Osteocyte (in vitro differentiated cells): ENCODE measurements around the gene ZHX3. TPM values are rescaled to one million over a fixed set of nuclear protein-coding genes. Genes with fewer than 3 reads are reported as not detected.

ENCODE experiments used
- DNase-seq: peaks from one replicate; pipeline ENCODE4 v3.0.0; 2021; ENCODE audit warnings: mixed read lengths; ENCODE audit not compliant: unreplicated experiment; ENCODE audit errors: extremely low spot score
- H3K27ac Mint-ChIP-seq: one replicate; pipeline ENCODE4 v1.8.0; 2021; ENCODE audit warnings: mild to moderate bottlenecking, mixed read lengths; ENCODE audit not compliant: unreplicated experiment
- H3K27me3 Mint-ChIP-seq: one replicate; pipeline ENCODE4 v1.8.0; 2021; ENCODE audit warnings: mixed read lengths; ENCODE audit not compliant: unreplicated experiment
- H3K36me3 Mint-ChIP-seq: one replicate; pipeline ENCODE4 v1.8.0; 2021; ENCODE audit warnings: mixed read lengths; ENCODE audit not compliant: unreplicated experiment
- H3K4me1 Mint-ChIP-seq: one replicate; pipeline ENCODE4 v1.8.0; 2021; ENCODE audit warnings: mixed read lengths; ENCODE audit not compliant: unreplicated experiment
- H3K4me3 Mint-ChIP-seq: one replicate; pipeline ENCODE4 v1.8.0; 2021; ENCODE audit warnings: mild to moderate bottlenecking, moderate library complexity, mixed read lengths; ENCODE audit not compliant: unreplicated experiment
- H3K9me3 Mint-ChIP-seq: one replicate; pipeline ENCODE4 v1.8.0; 2021; ENCODE audit warnings: mixed read lengths; ENCODE audit not compliant: unreplicated experiment
- total RNA-seq: library from RNA; stranded (reverse); gene quantifications from 2 replicates; pipeline ENCODE4 v1.2.1, GENCODE V29; 2021
- TF ChIP-seq, protein P1 (sequence below): fragments of 200-600 bp; sonication (generic); IDR thresholded peaks from 2 replicates; pipeline ENCODE4 v1.5.0; 2021; ENCODE audit warnings: antibody characterized with exemption, mild to moderate bottlenecking, moderate library complexity

ZHX3 gene
- total RNA-seq, 1 donor from 2014 or later, result 44.5 TPM

DNA sequence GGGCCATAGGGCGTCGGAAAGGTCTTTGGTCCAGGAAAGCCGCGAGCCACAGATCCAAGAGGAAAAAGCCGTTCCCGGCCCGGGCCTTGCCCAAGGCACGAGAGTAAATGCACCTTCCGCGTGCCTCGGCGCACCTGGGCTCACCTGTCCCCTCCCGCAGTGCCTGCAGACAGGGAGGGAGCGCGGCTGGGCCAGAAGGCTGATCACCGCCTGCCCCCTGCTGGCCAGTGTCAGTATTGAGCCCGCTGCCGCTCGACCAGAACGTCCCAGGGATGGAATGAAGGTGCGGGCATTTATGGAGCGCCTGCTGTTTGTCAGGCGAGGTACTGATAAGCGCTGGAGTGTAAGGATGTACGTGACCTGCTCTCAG, 22.4 kb upstream of the ZHX3 start:
- DNase-seq, result peak; percentile 92
- H3K27ac Mint-ChIP-seq, result peak overlapping the region; percentile 80
- no peaks in the 10 kb centered on the region for H3K27me3 Mint-ChIP-seq
- TF ChIP-seq, protein P1, sequence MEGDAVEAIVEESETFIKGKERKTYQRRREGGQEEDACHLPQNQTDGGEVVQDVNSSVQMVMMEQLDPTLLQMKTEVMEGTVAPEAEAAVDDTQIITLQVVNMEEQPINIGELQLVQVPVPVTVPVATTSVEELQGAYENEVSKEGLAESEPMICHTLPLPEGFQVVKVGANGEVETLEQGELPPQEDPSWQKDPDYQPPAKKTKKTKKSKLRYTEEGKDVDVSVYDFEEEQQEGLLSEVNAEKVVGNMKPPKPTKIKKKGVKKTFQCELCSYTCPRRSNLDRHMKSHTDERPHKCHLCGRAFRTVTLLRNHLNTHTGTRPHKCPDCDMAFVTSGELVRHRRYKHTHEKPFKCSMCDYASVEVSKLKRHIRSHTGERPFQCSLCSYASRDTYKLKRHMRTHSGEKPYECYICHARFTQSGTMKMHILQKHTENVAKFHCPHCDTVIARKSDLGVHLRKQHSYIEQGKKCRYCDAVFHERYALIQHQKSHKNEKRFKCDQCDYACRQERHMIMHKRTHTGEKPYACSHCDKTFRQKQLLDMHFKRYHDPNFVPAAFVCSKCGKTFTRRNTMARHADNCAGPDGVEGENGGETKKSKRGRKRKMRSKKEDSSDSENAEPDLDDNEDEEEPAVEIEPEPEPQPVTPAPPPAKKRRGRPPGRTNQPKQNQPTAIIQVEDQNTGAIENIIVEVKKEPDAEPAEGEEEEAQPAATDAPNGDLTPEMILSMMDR, result peak; percentile 100
- peaks cover 12% of the 10 kb centered on the region for H3K4me1 Mint-ChIP-seq
- H3K9me3 Mint-ChIP-seq, result no peaks in the 10 kb centered on the region
- no peaks in the 10 kb centered on the region for H3K36me3 Mint-ChIP-seq
- peak overlapping the region; percentile 75 for H3K4me3 Mint-ChIP-seq

- DNase-seq, result no peak
- H3K4me3 Mint-ChIP-seq, result no peak overlapping the region
- TF ChIP-seq, protein P1, result no peak
Observed at GRCh38 chr20:41336711-41337492, 19.4 kb upstream of the ZHX3 start.

GRCh38 chr20:41335591-41335990, 18.1 kb upstream of the ZHX3 start:
- TF ChIP-seq, protein P1, result no peak
- DNase-seq, result no peak
- H3K9me3 Mint-ChIP-seq, result no peaks in the 10 kb centered on the region
- peaks cover 10% of the 10 kb centered on the region for H3K4me1 Mint-ChIP-seq
- H3K27me3 Mint-ChIP-seq, result no peaks in the 10 kb centered on the region
- no peaks in the 10 kb centered on the region for H3K36me3 Mint-ChIP-seq
- H3K4me3 Mint-ChIP-seq, result no peak overlapping the region
- no peak overlapping the region for H3K27ac Mint-ChIP-seq

More at GRCh38 chr20:41336711-41337492, 19.4 kb upstream of the ZHX3 start:
- Mint-ChIP-seq H3K9me3 (no peaks in the 10 kb centered on the region), H3K27me3 (no peaks in the 10 kb centered on the region), H3K27ac (no peak overlapping the region), H3K36me3 (no peaks in the 10 kb centered on the region), H3K4me1 (peaks cover 12% of the 10 kb centered on the region)

- TF ChIP-seq, protein P1, result no peak
- no peak for DNase-seq
- Mint-ChIP-seq H3K36me3 (no peaks in the 10 kb centered on the region), H3K4me3 (no peak overlapping the region), H3K4me1 (peaks cover 6% of the 10 kb centered on the region), H3K9me3 (no peaks in the 10 kb centered on the region), H3K27ac (no peak overlapping the region), H3K27me3 (no peaks in the 10 kb centered on the region)
Observed at GRCh38 chr20:41334443-41335421, 17.2 kb upstream of the ZHX3 start.

DNA sequence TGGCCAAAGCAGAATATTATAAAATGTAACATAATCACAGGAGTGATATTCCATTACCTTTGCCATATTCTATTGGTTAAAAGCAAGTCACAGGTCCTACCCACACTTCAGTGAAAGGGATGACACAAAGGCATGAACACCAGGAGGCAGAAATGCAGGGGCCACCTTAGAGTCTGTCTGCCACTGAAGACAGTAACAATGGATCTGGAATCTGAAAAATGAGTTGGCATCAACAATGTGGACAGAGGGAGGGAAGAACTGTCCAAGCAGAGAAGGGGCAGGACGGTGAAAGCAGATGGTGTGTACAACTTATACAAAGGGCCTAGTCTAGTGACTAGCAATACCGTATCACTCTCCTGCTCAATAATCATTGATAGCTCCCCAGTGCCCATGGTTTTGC, 16.5 kb upstream of the ZHX3 start:
- Mint-ChIP-seq H3K9me3 (no peaks in the 10 kb centered on the region), H3K36me3 (no peaks in the 10 kb centered on the region), H3K4me1 (peaks cover 10% of the 10 kb centered on the region), H3K27ac (no peak overlapping the region), H3K27me3 (no peaks in the 10 kb centered on the region), H3K4me3 (no peak overlapping the region)
- DNase-seq, result no peak
- TF ChIP-seq, protein P1, result no peak
